ENCODE measurements around the gene ICA1. TPM values are rescaled to one million over a fixed set of nuclear protein-coding genes. Genes with fewer than 3 reads are reported as not detected.

ICA1 gene
- total RNA-seq (2021): not detected in 2 replicates
- percentile 4 among the genes with signal in this experiment for Bru-seq, nascent RNA
- percentile 5 among the genes with signal in this experiment for BruChase-seq, experiment 1, labeled RNA remaining after a 2-hour chase
- percentile 3 among the genes with signal in this experiment for BruChase-seq, experiment 2, labeled RNA remaining after a 6-hour chase
- long read RNA-seq: 0 reads

DNA sequence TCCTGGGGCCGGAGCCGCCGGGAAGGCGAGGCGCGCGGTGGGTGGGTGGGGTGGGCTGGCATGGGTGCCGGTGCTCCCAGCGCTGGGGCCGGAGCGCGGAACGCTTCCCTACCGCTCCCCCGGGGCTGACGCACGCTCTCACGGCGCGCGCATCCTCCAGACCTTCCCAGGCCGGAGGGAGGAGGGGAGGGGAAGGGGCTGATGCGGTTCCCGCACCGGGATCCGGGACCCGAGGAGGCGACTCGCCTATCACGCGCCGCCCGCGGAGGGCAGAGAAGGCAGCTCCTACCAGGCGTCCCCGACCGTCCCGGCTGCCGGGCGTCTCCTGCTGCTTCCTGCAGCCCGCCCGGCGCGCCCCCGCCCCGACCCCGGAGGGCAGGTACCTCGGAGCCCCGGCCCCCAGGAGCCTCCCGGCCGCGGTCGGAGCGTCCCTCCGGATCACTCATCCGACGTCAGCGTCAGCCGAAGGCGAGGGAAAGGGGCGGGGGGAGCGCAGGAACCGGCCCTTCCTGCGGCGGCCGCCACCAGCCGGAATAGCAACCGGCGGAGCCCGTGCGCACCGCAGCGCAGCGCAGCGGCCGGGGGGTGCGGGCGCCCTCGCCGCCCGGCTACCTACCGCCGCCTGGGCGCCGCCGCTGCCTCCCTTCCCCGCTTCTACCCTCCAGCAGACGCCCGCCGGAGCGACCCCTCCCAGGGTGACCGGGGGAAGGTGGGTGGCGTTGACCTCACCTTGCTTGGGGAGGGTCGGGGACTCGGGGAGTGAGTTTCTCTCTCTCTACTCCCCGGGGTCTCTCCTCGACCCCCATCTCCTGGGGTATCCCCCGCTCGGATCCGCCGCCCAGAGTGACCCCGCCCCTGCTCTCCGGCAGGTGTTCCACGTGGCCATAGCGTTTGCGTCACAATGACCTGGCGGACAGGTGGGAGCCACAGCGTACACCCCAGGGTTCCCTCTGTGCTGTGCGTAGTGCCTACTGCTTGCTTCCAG is at the start of gene ICA1:
Gene ICA1 (minus strand): TSS at position 457 of the 985 bp plus-strand sequence. CDS start 26,241 bp downstream, outside the sequence.
- intact Hi-C loops (cut with micrococcal nuclease; ENCODE audit: unreplicated experiment): no loop called here
- ChIA-PET CTCF (no interaction called here), POLR2A (ENCODE audit: low non-redundant PET) (no interaction called here)
- Histone ChIP-seq H3K36me3 (ENCODE audit: insufficient read depth, low read length, poor library complexity, severe bottlenecking) (no peaks in the 10 kb centered on the region), H3K4me3 (ENCODE audit: low read depth, low read length, poor library complexity, severe bottlenecking) (peak within 1 kb of the TSS; percentile 42), H3K4me1 (ENCODE audit: insufficient read depth, low read length, poor library complexity, severe bottlenecking) (no peaks in the 10 kb centered on the region), H3K9me3 (ENCODE audit: low read depth, low read length, poor library complexity, severe bottlenecking) (no peaks in the 10 kb centered on the region), H3K27ac (ENCODE audit: low read depth, low read length, poor library complexity, severe bottlenecking) (no peak within 1 kb of the TSS), H3K27me3 (replicated peaks; ENCODE audit: insufficient read depth, low read depth, low read length, poor library complexity) (peaks cover 81% of the 10 kb centered on the region)
- no TSS peak for BruUV-seq (replicated peaks)
- peak; percentile 82 for TF ChIP-seq EZH2 (IDR thresholded peaks at IDR 0.05; ENCODE audit: borderline replicate concordance, low read depth, low read length, poor library complexity, severe bottlenecking)
- TF ChIP-seq, protein P1, sequence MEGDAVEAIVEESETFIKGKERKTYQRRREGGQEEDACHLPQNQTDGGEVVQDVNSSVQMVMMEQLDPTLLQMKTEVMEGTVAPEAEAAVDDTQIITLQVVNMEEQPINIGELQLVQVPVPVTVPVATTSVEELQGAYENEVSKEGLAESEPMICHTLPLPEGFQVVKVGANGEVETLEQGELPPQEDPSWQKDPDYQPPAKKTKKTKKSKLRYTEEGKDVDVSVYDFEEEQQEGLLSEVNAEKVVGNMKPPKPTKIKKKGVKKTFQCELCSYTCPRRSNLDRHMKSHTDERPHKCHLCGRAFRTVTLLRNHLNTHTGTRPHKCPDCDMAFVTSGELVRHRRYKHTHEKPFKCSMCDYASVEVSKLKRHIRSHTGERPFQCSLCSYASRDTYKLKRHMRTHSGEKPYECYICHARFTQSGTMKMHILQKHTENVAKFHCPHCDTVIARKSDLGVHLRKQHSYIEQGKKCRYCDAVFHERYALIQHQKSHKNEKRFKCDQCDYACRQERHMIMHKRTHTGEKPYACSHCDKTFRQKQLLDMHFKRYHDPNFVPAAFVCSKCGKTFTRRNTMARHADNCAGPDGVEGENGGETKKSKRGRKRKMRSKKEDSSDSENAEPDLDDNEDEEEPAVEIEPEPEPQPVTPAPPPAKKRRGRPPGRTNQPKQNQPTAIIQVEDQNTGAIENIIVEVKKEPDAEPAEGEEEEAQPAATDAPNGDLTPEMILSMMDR (conservative IDR thresholded peaks at IDR 0.05; ENCODE audit: low read depth, low read length): no peak
- DNase-seq (ENCODE audit: low spot score): peak; percentile 20

DNA sequence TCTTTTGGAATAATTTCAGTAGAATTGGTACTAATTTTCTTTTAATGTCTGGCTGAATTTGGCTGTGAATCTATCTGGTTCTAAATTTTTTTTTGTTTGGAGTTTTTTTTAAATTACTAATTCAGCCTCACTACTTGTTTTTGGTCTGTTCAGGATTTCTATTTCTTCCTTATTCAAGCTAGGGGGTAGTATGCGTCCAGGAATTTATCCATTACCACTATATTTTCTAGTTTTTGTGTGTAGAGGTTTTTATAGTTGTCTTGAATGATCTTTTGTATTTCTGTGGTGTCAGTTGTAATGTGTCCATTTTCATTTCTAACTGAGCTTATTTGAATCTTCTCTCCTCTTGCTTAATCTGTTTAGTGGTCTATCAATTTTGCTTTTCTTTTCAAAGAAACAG is 48.9 kb upstream of the ICA1 start:
- Histone ChIP-seq H3K9me3 (ENCODE audit: low read depth, low read length, poor library complexity, severe bottlenecking) (no peaks in the 10 kb centered on the region), H3K27me3 (replicated peaks; ENCODE audit: insufficient read depth, low read depth, low read length, poor library complexity) (peaks cover 12% of the 10 kb centered on the region), H3K36me3 (ENCODE audit: insufficient read depth, low read length, poor library complexity, severe bottlenecking) (no peaks in the 10 kb centered on the region), H3K27ac (ENCODE audit: low read depth, low read length, poor library complexity, severe bottlenecking) (no peak overlapping the region), H3K4me1 (ENCODE audit: insufficient read depth, low read length, poor library complexity, severe bottlenecking) (no peaks in the 10 kb centered on the region), H3K4me3 (ENCODE audit: low read depth, low read length, poor library complexity, severe bottlenecking) (no peak overlapping the region)
- ChIA-PET CTCF (no interaction called here), POLR2A (ENCODE audit: low non-redundant PET) (no interaction called here)
- no TSS peak for BruUV-seq (replicated peaks)
- DNase-seq (ENCODE audit: low spot score): no peak
- intact Hi-C loops (cut with micrococcal nuclease; ENCODE audit: unreplicated experiment): no loop called here
- TF ChIP-seq EZH2 (IDR thresholded peaks at IDR 0.05; ENCODE audit: borderline replicate concordance, low read depth, low read length, poor library complexity, severe bottlenecking): no peak
- TF ChIP-seq, protein P1 (conservative IDR thresholded peaks at IDR 0.05; ENCODE audit: low read depth, low read length): no peak

DNA sequence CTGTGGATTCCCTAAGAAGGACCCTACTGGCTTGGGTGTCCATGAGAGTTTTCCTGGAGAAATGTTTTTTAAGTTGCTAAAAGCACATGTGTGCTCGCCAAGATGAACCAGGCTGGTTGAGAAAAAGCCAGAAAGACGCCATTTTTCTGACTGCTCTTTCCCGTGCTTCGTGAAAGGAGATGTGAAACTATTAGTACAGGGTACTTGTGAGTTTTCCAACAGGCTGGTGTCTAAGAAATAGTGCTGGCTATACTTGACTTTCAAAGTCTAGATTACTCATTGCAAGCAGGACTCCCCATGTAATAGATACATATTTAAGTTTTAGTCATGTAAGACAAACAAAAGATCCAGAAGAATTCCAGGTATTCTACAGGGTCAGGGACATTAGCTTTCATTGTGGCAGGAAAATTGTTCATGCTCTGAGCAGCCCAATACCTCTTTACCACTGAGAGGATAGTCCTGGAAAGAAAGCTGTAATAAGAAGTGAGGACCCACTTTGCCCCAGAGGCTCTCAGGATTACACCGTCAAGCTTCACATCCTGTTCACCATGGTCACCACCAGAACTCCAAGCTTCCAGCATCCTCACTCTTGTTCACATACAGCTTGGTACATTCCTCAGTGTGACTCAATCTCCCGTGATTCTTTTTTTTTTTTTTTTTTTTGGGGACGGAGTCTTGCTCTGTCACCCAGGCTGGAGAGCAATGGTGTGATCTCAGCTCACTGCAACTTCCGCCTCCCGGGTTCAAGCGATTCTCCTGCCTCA is 43.8 kb upstream of the ICA1 start:
- intact Hi-C loops (cut with micrococcal nuclease; ENCODE audit: unreplicated experiment): no loop called here
- BruUV-seq (replicated peaks): no TSS peak
- no peaks in the 10 kb centered on the region for H3K9me3 ChIP-seq (ENCODE audit: low read depth, low read length, poor library complexity, severe bottlenecking)
- H3K4me3 ChIP-seq (ENCODE audit: low read depth, low read length, poor library complexity, severe bottlenecking): no peak overlapping the region
- no peak for DNase-seq (ENCODE audit: low spot score)
- CTCF ChIA-PET: no interaction called here
- H3K4me1 ChIP-seq (ENCODE audit: insufficient read depth, low read length, poor library complexity, severe bottlenecking): no peaks in the 10 kb centered on the region
- H3K36me3 ChIP-seq (ENCODE audit: insufficient read depth, low read length, poor library complexity, severe bottlenecking): no peaks in the 10 kb centered on the region
- H3K27me3 ChIP-seq (replicated peaks; ENCODE audit: insufficient read depth, low read depth, low read length, poor library complexity): peaks cover 5% of the 10 kb centered on the region
- POLR2A ChIA-PET (ENCODE audit: low non-redundant PET): no interaction called here
- TF ChIP-seq, protein P1 (conservative IDR thresholded peaks at IDR 0.05; ENCODE audit: low read depth, low read length): no peak
- TF ChIP-seq EZH2 (IDR thresholded peaks at IDR 0.05; ENCODE audit: borderline replicate concordance, low read depth, low read length, poor library complexity, severe bottlenecking): no peak
- no peak overlapping the region for H3K27ac ChIP-seq (ENCODE audit: low read depth, low read length, poor library complexity, severe bottlenecking)

Measured in A673 (cell line).